Stimulated activated CD4-positive, alpha-beta T cell treated with anti-CD3 and anti-CD28 coated beads, TNF-alpha, amount 100 ng/mL, for 48 hours (primary cell): ENCODE measurements around the gene COL12A1.

Experiments used
- DNase-seq, 3 donors: peaks; one replicate each; pipeline ENCODE4 v3.0.0-alpha.2; 2020; ENCODE audit warnings: low read depth in 3 of 3

The COL12A1 gene

DNA sequence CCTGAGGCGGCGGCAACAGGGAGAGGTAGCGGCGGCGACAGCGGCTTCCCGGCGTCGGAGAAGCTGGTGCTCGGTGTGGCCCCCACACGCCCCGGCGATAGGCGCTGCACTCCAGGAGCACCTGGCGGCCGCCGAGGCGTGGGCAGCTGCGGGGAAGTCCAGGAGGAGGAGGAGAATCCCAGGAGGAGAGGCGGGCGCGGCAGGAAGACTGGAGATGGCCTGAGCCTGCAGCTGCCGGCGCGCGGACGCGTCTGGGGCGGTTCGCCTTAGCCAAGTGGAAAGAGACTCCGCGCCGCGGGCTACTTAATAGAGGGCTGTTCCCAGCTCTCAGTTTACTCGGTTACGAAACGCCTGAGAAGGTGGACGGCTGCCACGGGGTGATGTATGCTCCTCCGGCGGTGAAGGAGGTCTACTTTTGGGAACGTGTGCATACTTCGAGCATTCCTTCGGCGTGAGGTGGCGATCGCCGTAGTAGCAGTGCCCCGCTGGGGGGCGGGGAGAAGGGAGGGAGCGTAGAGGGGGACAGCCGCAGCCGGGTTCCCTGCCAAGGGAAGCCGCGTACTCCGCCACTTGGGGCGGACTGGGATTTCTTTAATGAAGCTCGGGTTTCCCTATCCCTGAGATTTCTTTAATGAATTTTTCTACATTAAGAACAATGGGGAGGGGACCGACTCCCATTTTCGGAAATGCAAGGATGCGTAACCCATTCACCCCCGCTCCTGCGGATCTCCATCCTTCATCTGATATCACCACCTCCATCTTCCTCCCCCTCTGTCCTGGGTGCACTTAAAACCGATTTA is at the start of gene COL12A1:
COL12A1 (minus strand) TSS at position 278 of the 800 bp plus-strand sequence. CDS start 3,261 bp downstream, outside the sequence.
- no peak for DNase-seq

DNA sequence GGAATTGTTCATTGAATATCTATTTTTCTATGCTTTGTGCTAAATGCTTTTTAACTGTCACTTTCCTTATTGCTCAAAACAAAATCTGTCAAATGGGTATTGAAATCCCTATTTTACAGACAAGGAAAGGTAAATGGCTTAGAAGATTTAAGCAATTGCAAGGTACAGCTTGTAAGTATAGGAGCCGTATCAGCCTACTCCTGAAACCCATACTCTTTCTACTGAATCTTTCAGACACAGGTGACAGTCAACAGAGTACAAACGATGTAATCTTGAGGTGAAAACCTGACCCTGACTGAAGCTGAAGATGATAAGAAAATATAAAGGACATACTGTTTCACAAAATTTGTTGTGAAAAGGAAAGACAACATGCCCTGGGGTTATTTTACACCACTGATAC is 44.7 kb upstream of the COL12A1 start:
- DNase-seq: no peak

DNA sequence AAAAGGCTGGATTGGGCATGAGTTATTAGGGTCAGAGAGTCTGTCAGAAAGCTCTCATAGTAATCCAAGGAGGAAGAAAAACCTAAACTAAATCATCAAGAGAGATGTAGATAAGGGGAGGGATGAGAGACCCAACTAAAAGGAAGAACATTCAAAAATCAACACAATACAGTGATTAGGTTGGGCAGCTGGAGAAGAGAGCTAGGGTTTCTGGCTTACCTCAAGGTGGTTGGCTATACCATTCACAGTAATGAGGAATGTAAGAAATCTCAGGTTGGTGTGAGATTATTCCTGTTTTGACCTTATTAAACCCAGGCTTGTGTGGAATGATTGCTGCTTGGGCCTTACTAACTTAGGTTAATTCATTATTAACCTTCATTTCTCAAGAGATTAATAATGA is 44.0 kb upstream of the COL12A1 start:
- no peak for DNase-seq

DNA sequence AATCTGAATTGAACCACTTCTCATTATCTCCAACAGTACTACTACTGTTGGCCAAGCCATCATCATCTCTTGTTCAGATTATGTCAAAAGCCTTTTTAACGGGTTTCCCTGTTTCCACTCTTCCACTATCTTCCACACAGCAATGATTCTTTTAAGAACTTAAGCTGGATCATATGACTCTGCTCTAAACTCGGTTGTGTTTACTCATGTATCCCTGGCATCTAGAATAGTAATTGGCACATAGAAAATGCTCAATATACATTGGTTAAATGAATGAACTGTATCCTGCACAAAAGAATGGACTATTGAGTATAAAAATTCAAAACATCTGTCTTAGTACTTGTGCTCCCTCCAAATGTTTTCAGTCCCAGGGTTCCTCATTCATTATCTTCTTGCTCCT is 40.5 kb upstream of the COL12A1 start:
- DNase-seq: no peak

DNA sequence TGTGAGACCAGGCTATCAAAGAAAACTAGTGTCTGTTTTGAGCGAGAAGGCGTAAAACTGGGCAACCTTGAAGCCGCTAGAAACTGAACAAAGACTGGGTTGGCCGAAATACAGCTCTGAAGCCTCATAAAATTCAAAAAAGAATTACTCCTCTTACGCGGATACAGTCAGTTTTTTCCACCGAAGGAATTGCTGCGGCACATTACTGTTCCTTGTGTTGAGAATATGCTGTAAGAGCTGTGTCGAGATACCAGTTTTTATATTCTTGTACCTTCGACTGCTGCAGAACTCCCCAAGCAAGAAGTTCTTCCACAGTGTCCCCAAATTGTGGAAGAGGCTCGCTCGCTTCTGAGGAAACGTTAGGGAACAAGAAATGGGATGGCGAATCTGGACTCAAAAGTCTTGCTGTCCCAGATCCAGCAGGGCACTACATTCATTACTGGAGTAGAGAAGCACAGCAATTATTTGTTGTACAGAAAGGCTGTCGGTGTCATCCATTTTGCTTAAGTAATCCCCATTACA is 38.3 kb upstream of the COL12A1 start:
- no peak for DNase-seq

DNA sequence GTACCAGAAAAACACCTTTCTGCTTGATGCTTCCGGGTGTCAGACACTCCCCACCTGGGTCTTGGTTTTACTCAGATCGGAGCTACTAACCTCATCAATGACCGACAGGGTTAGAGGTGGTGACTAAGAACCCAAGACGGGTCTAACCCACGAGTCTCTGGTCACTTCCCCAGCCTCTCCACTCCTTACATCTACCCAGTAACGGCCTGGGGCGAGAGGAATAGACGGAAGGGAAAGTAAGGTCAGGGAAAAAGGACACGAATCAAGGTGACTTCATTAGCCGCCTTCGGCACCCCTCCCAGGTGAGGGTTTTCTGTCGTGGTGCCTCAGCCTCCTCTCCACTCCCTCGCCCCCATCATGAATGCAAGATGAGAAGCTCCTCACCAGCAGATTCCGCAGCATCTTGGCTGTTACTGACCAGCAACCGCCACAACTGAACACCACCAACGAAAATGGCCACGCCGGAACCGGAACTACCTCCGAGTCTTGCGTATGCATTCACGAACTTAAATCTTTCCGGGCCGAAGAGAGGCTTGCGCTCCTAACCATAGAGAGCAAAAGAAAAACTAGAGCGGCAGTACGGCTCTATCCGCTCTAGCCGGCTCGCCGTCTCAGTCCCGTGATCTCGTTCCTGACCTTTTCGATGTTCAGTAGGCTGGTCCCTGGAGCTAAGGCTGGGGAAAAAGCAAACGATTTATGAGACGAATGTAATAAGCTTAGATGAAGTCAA is 37.6 kb upstream of the COL12A1 start, which contains the start of gene COX7A2:
COX7A2 (minus strand) TSS at position 469 of the 730 bp plus-strand sequence; CDS start at position 402, 67 bp downstream.
- DNase-seq: peak; percentile 66 to 82 (median 70)

DNA sequence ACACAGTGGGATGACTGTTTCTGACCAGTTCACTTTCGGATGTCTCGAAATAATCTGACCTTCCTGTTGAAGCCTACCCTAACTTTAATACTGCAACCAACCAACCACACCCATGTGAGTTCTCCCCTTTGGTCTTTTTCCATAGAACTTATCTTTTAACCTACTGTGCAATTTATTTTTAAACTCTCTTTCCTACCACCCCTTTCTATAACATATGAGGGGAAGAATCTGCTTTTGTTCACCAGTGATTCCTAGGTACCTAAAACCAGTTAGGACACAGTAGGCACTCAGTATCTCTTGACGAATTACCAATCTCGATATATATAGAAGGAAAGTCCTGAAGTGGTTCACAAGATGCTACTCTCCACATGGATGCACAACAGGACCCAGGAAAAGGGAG is 30.8 kb upstream of the COL12A1 start:
- no peak for DNase-seq

DNA sequence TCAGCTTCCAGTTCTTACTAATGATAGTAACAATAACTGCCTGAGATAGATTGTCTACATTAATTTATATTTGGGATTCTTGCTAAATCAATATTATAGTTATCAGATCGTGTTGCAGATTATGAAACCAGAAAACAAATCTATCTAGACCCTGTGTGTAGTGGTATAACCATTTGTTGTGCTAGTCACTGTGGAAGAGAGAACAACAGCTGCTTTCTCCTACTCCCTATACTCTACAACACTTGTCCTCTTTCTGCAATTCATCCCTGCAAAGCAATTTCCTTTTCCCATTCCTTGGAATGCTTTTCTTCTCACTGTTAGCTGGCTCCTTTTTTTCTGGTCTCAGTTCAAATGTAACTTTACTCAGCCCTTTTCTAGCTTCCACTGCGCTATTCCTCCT is 29.4 kb upstream of the COL12A1 start:
- DNase-seq: no peak

DNA sequence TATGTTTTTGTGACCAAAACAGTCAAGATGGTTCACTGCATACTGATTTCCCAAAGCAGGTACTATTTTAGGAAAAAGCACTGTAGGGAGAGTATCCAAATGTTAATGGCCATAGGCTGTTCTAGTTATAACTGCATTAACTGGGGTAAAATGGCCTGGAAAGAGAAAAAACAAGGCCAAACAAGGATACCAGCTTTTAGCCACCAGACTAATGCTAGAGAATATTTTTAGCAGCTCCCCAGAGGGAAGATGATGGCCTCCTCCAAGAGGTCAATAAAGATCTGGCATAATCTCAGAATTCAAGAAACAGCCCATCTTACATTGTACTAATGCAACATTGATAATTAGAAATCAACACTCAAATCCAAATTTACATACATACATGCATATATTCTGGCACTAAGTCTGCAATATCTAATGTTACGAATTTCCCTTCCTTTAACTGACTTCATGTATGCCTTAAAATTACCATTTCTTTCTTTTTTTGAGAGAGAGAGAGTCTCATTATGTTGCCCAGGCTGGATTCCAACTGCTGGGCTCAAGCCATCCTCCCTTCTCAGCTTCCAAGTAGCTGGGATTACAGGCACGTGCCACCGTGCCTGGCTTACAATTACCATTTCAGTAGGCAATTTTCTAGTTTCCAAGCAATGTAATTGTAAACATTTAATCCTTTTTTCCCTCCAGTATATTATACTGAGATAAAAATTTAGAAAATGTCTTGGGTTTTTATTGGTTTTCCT is 28.4 kb upstream of the COL12A1 start:
- no peak for DNase-seq

DNA sequence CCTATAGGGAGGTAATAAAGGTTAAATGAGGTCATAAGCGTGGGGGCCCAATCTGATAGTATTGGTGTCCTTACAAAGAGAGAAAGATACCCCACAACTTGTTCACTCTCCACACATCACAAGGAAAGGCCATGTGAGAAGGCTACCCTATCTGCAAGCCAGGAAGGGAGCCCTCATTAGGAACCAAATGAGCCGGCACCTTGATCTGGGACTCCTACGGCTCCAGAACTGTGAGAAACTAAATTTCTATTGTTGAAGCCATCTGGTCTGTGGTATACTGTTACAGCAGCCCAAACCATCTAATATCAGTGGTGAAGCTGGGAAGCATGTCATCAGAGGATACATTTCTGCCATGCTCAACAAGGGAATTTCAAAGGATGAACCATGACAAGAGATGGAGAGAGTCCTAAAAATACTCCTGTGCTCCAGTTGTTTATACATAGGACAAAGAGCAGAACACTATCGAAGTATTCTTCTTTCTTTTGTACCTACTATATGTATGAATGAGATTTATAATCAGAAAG is 27.3 kb upstream of the COL12A1 start:
- DNase-seq: no peak

DNA sequence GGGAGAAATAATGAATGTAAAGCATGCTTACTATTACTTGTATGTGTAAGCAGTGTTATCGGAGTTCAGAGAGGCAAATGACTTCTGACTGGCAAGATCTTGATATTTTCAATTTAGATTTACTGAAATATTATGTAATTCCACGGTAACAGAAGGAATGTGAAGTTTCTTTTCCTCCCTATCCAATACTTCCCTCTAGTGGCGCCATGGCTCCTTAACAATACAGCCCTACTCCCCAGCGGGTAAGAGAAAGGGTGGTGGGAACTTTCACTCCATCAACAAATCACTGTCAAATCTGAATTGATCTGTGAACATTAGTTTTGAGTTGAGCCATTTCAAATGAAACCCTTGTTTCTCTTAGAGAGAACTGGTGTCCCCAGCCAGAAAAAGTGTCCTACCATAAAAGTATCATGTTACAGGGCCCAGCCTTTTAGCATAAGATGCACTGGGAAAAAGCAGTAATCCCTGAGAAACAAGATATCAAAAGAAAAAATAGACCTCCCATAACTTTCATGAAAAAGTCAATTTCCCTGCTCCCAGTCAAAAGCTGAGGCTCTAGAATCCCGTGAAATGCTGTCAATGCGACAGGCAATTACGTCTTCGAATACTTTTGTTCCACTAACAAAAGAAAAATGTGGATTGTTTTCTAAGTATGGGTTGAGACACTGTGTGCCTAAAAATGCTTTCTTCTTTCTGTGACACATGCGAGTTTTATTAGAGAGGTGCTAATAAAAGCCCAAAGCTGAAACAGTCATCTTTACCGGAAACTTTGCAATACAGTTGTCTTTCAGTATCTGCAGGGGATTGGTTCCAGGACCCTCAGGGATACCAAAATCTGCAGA is 24.9 kb upstream of the COL12A1 start:
- DNase-seq: no peak

DNA sequence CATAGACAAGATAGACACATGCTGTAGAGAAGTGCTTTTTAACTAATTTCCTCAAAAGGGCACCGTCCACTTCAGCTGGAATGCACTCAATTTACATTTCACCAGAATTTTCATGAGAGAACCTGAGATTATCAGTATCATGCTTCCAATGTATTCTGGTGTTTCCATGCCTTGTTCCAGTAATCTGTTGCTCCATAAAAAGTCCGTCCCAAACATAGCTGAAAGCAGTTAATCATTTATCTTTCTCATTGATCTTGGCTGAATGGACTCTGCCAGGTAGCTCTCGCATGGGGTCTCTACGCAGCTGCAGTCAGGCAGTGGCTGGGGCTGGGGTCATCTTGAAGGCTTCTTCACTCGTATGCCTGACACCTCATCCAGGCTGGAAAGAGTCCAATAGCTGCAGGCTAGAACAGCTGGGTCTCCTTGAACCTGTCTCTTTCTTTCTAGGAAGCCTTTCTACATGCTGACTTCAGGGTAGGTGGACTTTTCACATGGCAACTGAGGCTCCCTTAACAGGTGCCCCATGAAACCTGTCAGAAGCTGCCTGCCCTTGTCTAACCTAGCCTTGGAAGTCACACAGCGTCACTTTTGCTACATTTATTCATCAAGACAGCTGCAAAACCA is 18.6 kb upstream of the COL12A1 start:
- DNase-seq: no peak

DNA sequence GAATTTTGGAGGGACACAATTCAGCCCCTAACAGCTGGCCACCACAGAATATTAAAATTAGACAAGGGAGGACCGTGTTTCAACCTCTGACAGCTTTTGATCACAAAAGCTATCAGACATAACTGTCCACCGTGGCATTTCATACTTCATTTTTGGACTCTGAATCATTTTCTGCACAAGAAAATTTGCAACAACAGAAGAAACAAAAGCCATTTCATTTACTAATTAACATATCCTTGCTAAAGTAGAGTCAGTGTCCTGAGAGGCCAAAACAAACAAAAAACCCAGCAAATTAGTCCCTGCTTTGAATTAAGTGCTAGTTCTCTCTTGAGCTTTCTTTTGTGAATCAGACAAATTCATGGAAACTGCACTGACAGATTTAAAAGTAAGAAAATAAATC is 17.6 kb upstream of the COL12A1 start:
- no peak for DNase-seq

DNA sequence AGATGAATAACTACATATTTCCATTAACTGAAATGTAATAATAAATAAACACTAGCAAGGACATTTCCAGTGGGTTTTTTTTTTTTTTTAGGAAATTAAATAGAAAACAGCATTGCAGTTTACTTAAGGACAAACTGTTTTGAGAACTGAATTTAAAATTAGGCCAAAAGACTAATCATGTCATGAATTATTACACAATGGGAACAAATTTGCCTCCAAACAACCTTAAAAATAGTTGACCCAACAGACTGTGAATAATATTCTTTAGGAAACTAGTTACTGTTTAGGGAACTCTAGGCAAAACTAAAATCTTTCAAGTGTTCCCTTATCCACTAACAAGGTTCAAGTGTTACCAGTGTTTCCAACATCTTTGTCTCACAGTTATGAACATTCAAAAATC is 16.4 kb upstream of the COL12A1 start:
- DNase-seq: no peak

DNA sequence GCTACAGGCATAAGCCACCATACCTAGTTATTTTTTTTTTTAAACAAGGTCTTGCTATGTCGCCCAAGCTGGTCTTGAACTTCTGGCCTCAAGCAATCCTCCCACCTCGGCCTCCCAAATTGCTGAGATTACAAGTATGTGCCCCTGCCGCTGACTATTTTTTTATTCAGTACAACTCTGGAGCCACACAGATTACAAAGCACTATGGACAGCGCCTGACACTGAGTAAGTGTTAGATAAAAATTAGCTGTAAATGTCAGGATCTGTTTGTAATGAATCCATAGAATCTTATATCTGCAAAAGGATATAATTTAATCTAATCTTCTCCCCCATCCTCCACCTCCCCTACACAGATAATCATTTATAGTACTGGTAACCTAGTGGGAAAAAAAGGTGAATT is 15.3 kb upstream of the COL12A1 start:
- DNase-seq: no peak

DNA sequence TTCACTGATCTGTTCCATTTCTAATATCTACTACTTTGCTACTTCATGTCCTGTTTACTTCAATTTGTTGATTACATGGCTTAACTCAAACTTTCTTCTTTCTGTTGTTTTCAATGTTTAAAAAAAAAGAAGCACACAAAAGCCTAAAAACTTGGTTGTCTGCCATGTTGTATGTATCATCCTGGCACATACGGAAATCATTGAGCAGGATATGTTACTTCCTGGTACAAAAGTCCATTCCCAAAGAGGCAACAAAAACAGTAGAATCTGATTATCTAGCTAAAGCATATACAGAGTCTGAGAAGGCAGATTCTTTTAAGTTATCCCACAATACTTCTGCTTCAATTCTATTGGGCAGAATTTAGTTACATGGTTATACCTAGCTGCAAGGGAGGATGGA is 14.5 kb upstream of the COL12A1 start:
- DNase-seq: no peak

DNA sequence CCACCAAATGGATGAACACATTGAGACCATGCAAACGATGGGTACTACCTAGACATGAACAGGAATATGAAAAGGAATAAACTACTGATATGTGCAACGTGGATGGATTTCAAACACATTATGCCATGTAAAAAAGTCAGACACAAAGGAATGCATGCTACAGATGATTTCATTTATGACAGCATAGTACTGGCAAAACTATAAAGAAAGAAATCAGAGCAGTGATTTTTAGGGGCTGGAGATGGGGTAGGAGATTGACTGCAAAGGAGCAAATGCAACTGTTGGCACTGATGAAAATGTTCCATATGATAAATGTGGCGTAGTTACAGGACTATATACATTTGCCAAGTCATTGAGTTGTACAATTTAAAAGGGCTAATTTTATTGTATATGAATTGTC is 13.4 kb upstream of the COL12A1 start:
- no peak for DNase-seq

DNA sequence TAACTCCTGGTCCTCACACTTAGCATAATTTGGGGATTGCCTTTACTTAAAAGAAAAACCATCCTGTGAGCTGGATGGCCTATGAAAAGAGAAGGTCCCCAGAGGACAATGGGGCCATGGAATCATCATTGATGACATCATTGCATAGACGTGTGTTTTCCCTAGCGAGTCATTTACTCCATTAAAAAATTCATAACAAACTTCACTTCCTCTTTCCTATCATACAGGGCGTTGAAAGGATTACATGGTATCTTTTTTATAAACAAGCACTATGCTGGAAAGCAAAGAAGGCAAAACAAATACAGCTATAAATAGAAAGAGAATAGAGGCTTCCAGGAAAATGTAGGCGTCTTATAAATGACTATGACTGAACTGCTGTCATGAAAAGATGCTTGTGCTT is 11.3 kb upstream of the COL12A1 start:
- DNase-seq: no peak

DNA sequence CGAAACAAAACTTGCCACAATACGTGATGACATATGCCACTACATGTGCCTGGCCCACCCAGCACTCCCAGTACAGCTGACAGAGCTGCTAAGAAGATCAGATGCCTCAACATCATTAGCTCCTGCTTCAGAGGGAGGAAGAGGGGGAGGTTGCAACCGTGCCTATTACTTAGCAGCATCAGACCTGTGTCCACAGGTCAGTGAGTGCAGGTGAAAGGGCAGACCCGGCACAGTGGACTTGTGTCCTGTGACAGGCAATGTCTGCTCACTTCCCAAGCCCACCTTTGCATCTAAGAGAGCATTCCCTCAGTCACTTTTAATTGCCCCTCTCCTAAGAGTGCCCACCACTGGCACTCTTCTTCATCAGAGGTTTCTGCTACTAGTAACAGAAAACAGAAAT is 9.4 kb upstream of the COL12A1 start:
- no peak for DNase-seq

DNA sequence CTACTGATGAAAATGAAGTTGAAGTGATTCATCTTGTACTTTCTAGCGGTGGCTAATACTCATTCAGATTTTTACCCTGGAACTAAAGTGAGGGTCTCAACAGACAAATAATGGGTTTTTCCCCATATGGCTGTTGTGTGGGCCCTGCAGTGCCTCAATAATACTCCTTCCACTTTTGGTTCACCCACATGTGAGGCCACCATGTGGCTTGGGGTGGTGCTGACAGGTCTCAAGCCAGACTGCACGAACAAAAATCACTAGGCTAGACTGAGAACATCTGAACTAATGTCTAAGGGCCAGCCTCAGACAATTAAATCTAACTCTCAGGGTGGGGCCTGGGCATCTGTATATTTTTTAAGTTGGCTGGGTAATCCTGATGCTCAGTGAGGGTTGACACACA is 7.9 kb upstream of the COL12A1 start:
- no peak for DNase-seq

DNA sequence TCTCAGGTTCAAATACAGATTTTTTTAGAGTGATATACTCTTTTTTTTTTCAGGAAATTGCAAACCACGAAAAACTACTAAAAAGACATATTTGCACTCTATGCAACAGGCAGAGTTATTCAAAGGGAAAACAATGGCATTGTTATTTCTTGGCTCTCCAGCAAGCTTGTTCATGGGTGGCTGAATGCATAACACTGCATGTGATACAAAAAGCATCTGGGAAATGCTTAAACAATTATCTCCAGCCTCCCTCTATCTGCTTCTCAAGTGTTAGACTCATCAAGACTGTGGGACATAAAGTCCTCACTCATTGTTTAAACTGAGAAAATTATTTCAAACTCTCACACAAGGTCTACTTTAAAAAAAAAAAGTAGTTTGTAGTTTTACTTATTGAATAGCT is 7.3 kb upstream of the COL12A1 start:
- no peak for DNase-seq
